Vagina (tissue), 2 donors: Measurements from ENCODE around the gene BBIP1. TPM values are rescaled to one million over a fixed set of nuclear protein-coding genes. Genes with fewer than 3 reads are reported as not detected.

Experiments
- DNase-seq, 2 donors: peaks; one replicate each; pipeline ENCODE4 v3.0.0-alpha.2; 2017; ENCODE audit errors: extremely low spot score in 2 of 2
- H3K27ac ChIP-seq: fragments of 200-600 bp; sonication (generic); one replicate; pipeline ENCODE4 v1.5.1; 2019
- H3K27me3 ChIP-seq: fragments of 200-600 bp; sonication (generic); one replicate; pipeline ENCODE4 v1.5.1; 2019
- H3K36me3 ChIP-seq, 2 donors: fragments of 200-600 bp; sonication (generic); one replicate each; pipeline ENCODE4 v1.5.1; 2017 to 2019
- H3K4me1 ChIP-seq: fragments of 200-600 bp; sonication (generic); one replicate; pipeline ENCODE4 v1.5.1; 2019
- H3K4me3 ChIP-seq, 2 donors: fragments of 200-600 bp; sonication (generic); 1 replicate in 1 of 2; 2 replicates in 1 of 2; pipeline ENCODE4 v1.5.1; 2016 to 2019
- H3K9me3 ChIP-seq: fragments of 200-600 bp; sonication (generic); one replicate; pipeline ENCODE4 v1.5.1; 2019
- POLR2A ChIP-seq, 2 donors: fragments of 450-650 bp; IDR thresholded peaks; one replicate each; pipeline ENCODE4 v1.6.1; 2017; ENCODE audit warnings: antibody characterized with exemption in 2 of 2, mild to moderate bottlenecking in 2 of 2, moderate library complexity in 2 of 2
- POLR2AphosphoS5 ChIP-seq, 2 donors: sonication (generic); formaldehyde crosslinking; IDR thresholded peaks; one replicate each; pipeline ENCODE4 v1.9.0; 2017; ENCODE audit warnings: antibody characterized with exemption in 2 of 2, mild to moderate bottlenecking in 2 of 2, low read depth in 1 of 2; ENCODE audit not compliant: insufficient read depth in 1 of 2
- intact Hi-C: fragments of 100-400 bp; cut with DNase I; formaldehyde crosslinking; loops from one replicate; pipeline ENCODE4 v1.15.1; 2023
- total RNA-seq: library from RNA; depleted of rRNA; stranded (reverse); fragments of >200 nt; gene quantifications from one replicate; pipeline ENCODE4 v1.2.3, GENCODE V29; 2016
- TF ChIP-seq, protein P1 (sequence below), 3 experiments: fragments of 450-650 bp in 2 of 3; fragments of 200-600 bp in 1 of 3; sonication (generic) in 1 of 3; IDR thresholded peaks; one replicate each; pipeline ENCODE4 v1.5.1; 2017 to 2019; ENCODE audit warnings: antibody characterized with exemption in 3 of 3, mild to moderate bottlenecking in 2 of 3, moderate library complexity in 2 of 3

BBIP1 gene
- total RNA-seq, 1 donor from 2014 or later: 15.2 TPM

- TF ChIP-seq, protein P1, sequence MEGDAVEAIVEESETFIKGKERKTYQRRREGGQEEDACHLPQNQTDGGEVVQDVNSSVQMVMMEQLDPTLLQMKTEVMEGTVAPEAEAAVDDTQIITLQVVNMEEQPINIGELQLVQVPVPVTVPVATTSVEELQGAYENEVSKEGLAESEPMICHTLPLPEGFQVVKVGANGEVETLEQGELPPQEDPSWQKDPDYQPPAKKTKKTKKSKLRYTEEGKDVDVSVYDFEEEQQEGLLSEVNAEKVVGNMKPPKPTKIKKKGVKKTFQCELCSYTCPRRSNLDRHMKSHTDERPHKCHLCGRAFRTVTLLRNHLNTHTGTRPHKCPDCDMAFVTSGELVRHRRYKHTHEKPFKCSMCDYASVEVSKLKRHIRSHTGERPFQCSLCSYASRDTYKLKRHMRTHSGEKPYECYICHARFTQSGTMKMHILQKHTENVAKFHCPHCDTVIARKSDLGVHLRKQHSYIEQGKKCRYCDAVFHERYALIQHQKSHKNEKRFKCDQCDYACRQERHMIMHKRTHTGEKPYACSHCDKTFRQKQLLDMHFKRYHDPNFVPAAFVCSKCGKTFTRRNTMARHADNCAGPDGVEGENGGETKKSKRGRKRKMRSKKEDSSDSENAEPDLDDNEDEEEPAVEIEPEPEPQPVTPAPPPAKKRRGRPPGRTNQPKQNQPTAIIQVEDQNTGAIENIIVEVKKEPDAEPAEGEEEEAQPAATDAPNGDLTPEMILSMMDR (IDR thresholded peaks at IDR 0.05): no peak
- no peak for TF ChIP-seq POLR2A (IDR thresholded peaks at IDR 0.05)
- TF ChIP-seq POLR2AphosphoS5 (IDR thresholded peaks at IDR 0.05; ENCODE audit: insufficient read depth in 1 of 2, low read depth in 1 of 2): no peak
- peaks cover 28% of the 10 kb centered on the region for H3K4me1 ChIP-seq
These were observed 45.7 kb upstream of the BBIP1 start for GRCh38 chr10:110964681-110965080.

GRCh38 chr10:110963162-110963561, 44.2 kb upstream of the BBIP1 start:
- Histone ChIP-seq H3K4me3 (no peak overlapping the region), H3K27ac (no peak overlapping the region), H3K27me3 (no peaks in the 10 kb centered on the region), H3K36me3 (no peaks in the 10 kb centered on the region), H3K4me1 (peaks cover 35% of the 10 kb centered on the region), H3K9me3 (no peaks in the 10 kb centered on the region)
- intact Hi-C loops: no loop called here
- TF ChIP-seq POLR2A (IDR thresholded peaks at IDR 0.05) (no peak), POLR2AphosphoS5 (IDR thresholded peaks at IDR 0.05; ENCODE audit: insufficient read depth in 1 of 2, low read depth in 1 of 2) (no peak)
- TF ChIP-seq, protein P1 (IDR thresholded peaks at IDR 0.05): no peak
- no peak for DNase-seq

More at GRCh38 chr10:110964681-110965080, 45.7 kb upstream of the BBIP1 start:
- H3K9me3 ChIP-seq: no peaks in the 10 kb centered on the region
- H3K4me3 ChIP-seq: no peak overlapping the region
- no peaks in the 10 kb centered on the region for H3K27me3 ChIP-seq
- H3K27ac ChIP-seq: no peak overlapping the region
- intact Hi-C loops: no loop called here
- no peaks in the 10 kb centered on the region for H3K36me3 ChIP-seq
- no peak for DNase-seq

DNA sequence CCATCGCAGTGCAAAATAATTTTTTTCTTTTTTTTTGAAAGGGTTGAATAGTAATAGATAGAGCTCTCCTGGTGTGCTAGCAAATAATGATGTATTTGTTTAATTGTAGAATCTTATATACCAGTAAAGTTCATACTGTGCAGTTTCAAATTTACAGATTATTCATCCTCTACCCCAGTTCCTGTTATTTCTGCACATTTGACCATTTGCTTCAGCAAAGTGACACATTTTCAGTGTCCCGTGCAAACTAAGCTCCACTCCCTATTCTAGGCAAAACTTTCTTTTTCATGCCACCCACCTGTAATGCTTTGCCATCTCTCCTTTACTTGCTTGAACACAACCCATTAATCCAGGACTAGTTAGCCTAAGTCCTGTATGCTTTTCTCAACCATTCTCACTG, 43.5 kb upstream of the BBIP1 start:
- Histone ChIP-seq H3K36me3 (no peaks in the 10 kb centered on the region), H3K4me1 (peaks cover 35% of the 10 kb centered on the region), H3K9me3 (no peaks in the 10 kb centered on the region), H3K27me3 (no peaks in the 10 kb centered on the region), H3K27ac (no peak overlapping the region), H3K4me3 (no peak overlapping the region)
- TF ChIP-seq POLR2AphosphoS5 (IDR thresholded peaks at IDR 0.05; ENCODE audit: insufficient read depth in 1 of 2, low read depth in 1 of 2) (no peak), POLR2A (IDR thresholded peaks at IDR 0.05) (no peak)
- TF ChIP-seq, protein P1 (IDR thresholded peaks at IDR 0.05): no peak
- intact Hi-C loops: no loop called here
- no peak for DNase-seq

DNA sequence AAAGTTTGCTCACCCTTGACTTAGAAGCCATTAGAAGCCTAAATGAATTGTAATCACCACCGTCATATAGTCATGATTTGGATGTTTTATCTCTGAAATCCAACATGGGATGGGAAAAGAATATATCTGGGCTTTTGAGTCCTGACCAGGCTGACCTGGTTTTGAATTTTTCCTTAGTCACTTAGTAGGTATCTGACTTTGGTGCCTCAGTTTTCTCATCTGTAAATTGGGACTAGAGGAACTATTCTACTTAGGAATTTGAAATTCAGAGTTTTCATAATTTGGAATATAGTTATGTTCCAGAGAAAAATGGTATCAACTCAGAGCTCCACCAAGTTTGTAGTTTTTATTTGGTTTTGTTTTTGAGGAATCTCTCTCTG, 41.3 kb upstream of the BBIP1 start:
- intact Hi-C loops: no loop called here
- Histone ChIP-seq H3K4me1 (peaks cover 27% of the 10 kb centered on the region), H3K36me3 (no peaks in the 10 kb centered on the region), H3K27ac (no peak overlapping the region), H3K4me3 (no peak overlapping the region), H3K27me3 (no peaks in the 10 kb centered on the region), H3K9me3 (no peaks in the 10 kb centered on the region)
- TF ChIP-seq POLR2A (IDR thresholded peaks at IDR 0.05): no peak
- no peak for TF ChIP-seq POLR2AphosphoS5 (IDR thresholded peaks at IDR 0.05; ENCODE audit: insufficient read depth in 1 of 2, low read depth in 1 of 2)
- TF ChIP-seq, protein P1 (IDR thresholded peaks at IDR 0.05): no peak
- no peak for DNase-seq

GRCh38 chr10:110959379-110960332, 40.7 kb upstream of the BBIP1 start:
- no peak overlapping the region for H3K4me3 ChIP-seq
- TF ChIP-seq POLR2A (IDR thresholded peaks at IDR 0.05) (no peak), POLR2AphosphoS5 (IDR thresholded peaks at IDR 0.05; ENCODE audit: insufficient read depth in 1 of 2, low read depth in 1 of 2) (no peak)
- TF ChIP-seq, protein P1 (IDR thresholded peaks at IDR 0.05): no peak
- DNase-seq: no peak
- no peak overlapping the region for H3K27ac ChIP-seq
- peaks cover 27% of the 10 kb centered on the region for H3K4me1 ChIP-seq
- H3K9me3 ChIP-seq: no peaks in the 10 kb centered on the region
- H3K36me3 ChIP-seq: no peaks in the 10 kb centered on the region
- intact Hi-C loops: no loop called here
- H3K27me3 ChIP-seq: no peaks in the 10 kb centered on the region
